Measurements from ENCODE around the gene TSSK3. TPM values are rescaled to one million over a fixed set of nuclear protein-coding genes. Genes with fewer than 3 reads are reported as not detected.

The TSSK3 gene
- total and polyA plus RNA-seq, 9 of the 15 experiments (the other 6 are each of a cell fraction or from before 2014, with no cell fraction given) = 0.27 to 2.8 (median 1.9) TPM

DNA sequence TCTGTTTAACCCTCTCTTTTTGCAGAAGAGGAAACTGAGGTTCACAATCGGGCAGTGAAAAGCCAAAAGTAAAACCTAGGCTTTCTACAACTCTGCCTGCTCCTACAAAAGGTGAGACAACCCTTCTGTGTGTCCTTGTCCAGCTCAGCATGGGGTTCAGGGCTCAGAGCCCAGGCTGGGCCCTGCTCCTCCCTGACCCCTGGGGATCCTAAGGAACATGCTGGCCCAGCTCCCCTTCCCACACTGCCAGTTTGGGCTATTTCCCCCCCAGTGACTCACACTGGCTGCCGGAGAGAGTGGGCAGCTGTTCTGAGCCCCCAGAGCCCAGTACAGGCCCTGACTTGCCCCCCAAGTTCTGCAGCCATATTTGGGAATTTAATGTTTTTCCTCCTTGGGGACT is 8.9 kb upstream of the TSSK3 start:
- Histone ChIP-seq H3K4me3 (no peak overlapping the region), H3K9ac (ENCODE audit: insufficient read depth in 1 of 2, low read depth in 2 of 2, low read length in 2 of 2) (peak overlapping the region; percentile 21 to 81; a peak in 3 of 4 replicates), H2AFZ (ENCODE audit: low read depth, low read length) (no peak overlapping the region), H4K20me1 (replicated peaks; ENCODE audit: control insufficient read depth, insufficient read depth, low read length) (0 out of 2 replicates have a peak, but pooled peaks cover 6% of the 10 kb centered on the region), H3K9me3 (replicated peaks; ENCODE audit: control insufficient read depth, insufficient read depth, low read depth, low read length) (no peaks in the 10 kb centered on the region; the same call in 1 of the 2 replicates), H3K27ac (ENCODE audit: extremely low read depth, low read depth, low read length) (no peak overlapping the region), H3K79me2 (ENCODE audit: control insufficient read depth, insufficient read depth, low read length) (peaks cover 12% of the 10 kb centered on the region; the same call in 2 of the 3 replicates), H3K4me1 (replicated peaks in 1 of 2; ENCODE audit: control insufficient read depth in 2 of 2, insufficient read depth in 2 of 2, low read length in 2 of 2) (peaks cover 28 to 42% of the 10 kb centered on the region in 2 experiments), H3K4me2 (ENCODE audit: insufficient read depth, low read length) (no peak overlapping the region), H3K27me3 (ENCODE audit: control insufficient read depth in 2 of 2, insufficient read depth in 2 of 2, low read length in 2 of 2) (no peaks in the 10 kb centered on the region), H3K36me3 (ENCODE audit: control insufficient read depth, insufficient read depth, low read length) (peaks cover 7% of the 10 kb centered on the region; the same call in 1 of the 3 replicates), H3K9me1 (ENCODE audit: control insufficient read depth, insufficient read depth, low read length) (no peaks in the 10 kb centered on the region)
- no TSS peak for BruUV-seq (replicated peaks)
- TF ChIP-seq, protein P1, sequence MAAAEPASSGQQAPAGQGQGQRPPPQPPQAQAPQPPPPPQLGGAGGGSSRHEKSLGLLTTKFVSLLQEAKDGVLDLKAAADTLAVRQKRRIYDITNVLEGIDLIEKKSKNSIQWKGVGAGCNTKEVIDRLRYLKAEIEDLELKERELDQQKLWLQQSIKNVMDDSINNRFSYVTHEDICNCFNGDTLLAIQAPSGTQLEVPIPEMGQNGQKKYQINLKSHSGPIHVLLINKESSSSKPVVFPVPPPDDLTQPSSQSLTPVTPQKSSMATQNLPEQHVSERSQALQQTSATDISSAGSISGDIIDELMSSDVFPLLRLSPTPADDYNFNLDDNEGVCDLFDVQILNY (CRISPR knock-in tag; IDR thresholded peaks at IDR 0.05) = 0 out of 2 replicates have a peak, but pooled peaks have one; percentile 23
- TF ChIP-seq, protein P2, sequence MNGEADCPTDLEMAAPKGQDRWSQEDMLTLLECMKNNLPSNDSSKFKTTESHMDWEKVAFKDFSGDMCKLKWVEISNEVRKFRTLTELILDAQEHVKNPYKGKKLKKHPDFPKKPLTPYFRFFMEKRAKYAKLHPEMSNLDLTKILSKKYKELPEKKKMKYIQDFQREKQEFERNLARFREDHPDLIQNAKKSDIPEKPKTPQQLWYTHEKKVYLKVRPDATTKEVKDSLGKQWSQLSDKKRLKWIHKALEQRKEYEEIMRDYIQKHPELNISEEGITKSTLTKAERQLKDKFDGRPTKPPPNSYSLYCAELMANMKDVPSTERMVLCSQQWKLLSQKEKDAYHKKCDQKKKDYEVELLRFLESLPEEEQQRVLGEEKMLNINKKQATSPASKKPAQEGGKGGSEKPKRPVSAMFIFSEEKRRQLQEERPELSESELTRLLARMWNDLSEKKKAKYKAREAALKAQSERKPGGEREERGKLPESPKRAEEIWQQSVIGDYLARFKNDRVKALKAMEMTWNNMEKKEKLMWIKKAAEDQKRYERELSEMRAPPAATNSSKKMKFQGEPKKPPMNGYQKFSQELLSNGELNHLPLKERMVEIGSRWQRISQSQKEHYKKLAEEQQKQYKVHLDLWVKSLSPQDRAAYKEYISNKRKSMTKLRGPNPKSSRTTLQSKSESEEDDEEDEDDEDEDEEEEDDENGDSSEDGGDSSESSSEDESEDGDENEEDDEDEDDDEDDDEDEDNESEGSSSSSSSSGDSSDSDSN (IDR thresholded peaks at IDR 0.05; ENCODE audit: borderline replicate concordance in 1 of 2, low read depth in 2 of 2, low read length in 2 of 2) = no peak
- TF ChIP-seq EP400 (IDR thresholded peaks at IDR 0.05) (no peak), ARHGAP35 (IDR thresholded peaks at IDR 0.05; ENCODE audit: partially characterized antibody) (no peak)
- ATAC-seq (no peak), DNase-seq (ENCODE audit: extremely low read depth in 1 of 4, low spot score in 3 of 4) (no peak), FAIRE-seq (no peak)
- in situ Hi-C loops (cut with MboI) (no loop called here), intact Hi-C loops (cut with micrococcal nuclease) (loop anchor here (5.0 kb wide), 1 partner anchor 149 kb away; no protein-coding TSS in a partner anchor)
- WGBS (ENCODE audit: insufficient coverage, low coverage, missing lambda C conversion rate) = 84% methylated on average over 2 of the region's 2 CpGs
- ChIA-PET CTCF (ENCODE audit: low intra/inter-chr PET ratio) (no interaction called here), POLR2A (interaction anchor here (1.1 to 3.8 kb wide), 5 partner anchors 10 to 23 kb away, joined by 4 to 36 read pairs (median 8); partner anchors contain the start of gene MARCKSL1)
